Prostate gland (tissue), 2 donors: ENCODE results near the gene GLCE.

ENCODE experiments used
- CTCF ChIP-seq, 4 experiments: fragments of 200-600 bp in 2 of 4; fragments of 450-650 bp in 2 of 4; sonication (generic) in 2 of 4; IDR thresholded peaks; 1 replicate in 3 of 4; 2 replicates in 1 of 4; pipeline ENCODE4 v1.5.1; 2016 to 2019; ENCODE audit warnings: antibody characterized with exemption in 4 of 4, mild to moderate bottlenecking in 2 of 4, moderate library complexity in 2 of 4
- POLR2A ChIP-seq: fragments of 450-650 bp; IDR thresholded peaks from one replicate; pipeline ENCODE4 v1.6.1; 2016; ENCODE audit warnings: antibody characterized with exemption, mild to moderate bottlenecking
- POLR2AphosphoS5 ChIP-seq: sonication (generic); formaldehyde crosslinking; IDR thresholded peaks from one replicate; pipeline ENCODE4 v1.6.1; 2017; ENCODE audit warnings: antibody characterized with exemption

GRCh38 chr15:69175536-69175935 is 15.1 kb downstream of the GLCE start:
- TF ChIP-seq CTCF (IDR thresholded peaks at IDR 0.05), result no peak
- TF ChIP-seq POLR2AphosphoS5, result no peak
- no peak for TF ChIP-seq POLR2A
